Erythroblast (primary cell): ENCODE data around the gene GCSAM.

Experiments
- GATA1 ChIP-seq: IDR thresholded peaks from 2 replicates; pipeline ENCODE4 v1.6.1; 2011; ENCODE audit warnings: low read depth, mild to moderate bottlenecking, control low read depth, low read length, moderate library complexity
- POLR2A ChIP-seq: IDR thresholded peaks from 2 replicates; pipeline ENCODE4 v1.6.1; 2011; ENCODE audit warnings: mild to moderate bottlenecking, low read length

DNA sequence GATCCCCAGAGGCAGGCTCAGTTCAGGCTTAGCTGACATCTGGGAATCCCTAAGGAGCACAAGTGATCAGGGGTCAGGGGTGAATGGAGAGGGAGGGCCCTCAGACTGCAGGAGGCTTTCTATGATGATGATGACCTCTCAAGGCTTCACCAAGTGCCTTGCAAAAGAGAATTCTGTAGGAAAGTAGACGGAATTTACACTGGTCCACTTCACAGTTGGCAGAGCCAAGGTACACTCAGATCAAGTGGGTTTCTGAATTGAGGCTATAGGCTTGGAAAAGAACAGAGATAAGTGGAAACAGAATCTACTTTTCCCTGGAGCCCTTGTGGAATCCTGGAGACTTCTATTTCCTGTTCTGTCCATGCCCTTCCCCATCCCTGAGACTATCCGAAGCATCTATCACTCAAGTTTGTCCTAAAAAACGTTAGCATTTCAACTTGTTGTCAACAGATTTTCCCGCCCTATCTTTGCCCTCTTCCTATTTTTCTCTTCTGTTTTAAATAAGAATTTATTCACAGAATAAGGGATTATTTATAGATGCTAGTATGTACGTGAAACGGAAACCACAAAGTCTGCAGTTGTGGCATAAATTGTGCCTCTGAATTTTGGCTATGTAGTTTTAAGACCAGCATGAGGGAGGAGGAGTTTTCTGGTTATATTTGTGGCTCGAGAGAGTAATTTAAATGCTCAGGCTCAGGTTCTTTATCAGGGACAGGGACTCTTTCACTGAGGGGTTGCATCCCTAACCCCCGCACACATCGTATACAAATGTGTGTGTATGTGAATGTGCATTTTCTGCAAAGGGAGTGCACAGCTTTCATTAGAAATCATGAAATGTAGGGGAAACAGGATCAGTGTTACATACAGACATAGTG lies 12.8 kb downstream of the GCSAM start:
- TF ChIP-seq POLR2A (no peak), GATA1 (no peak)
